DND-41 (cell line): ENCODE measurements around the gene G6PD.

Experiments used
- ATAC-seq: fragments of 200-7000 bp; cut with Tn5 transposase; 3 replicates; pipeline ENCODE4 v1.9.1; 2021; ENCODE audit warnings: low read depth; ENCODE audit not compliant: insufficient read depth
- DNase-seq: peaks from one replicate; pipeline ENCODE4 v3.0.0-alpha.2; 2020
- H2AFZ ChIP-seq: 2 replicates; pipeline ENCODE4 v1.6.0; 2012; ENCODE audit warnings: low read depth, low read length
- H3K27ac ChIP-seq: 2 replicates; pipeline ENCODE4 v1.5.1; 2012; ENCODE audit warnings: low read length, inconsistent platforms
- H3K27me3 ChIP-seq: fragments of 200-600 bp; sonication (generic); 2 replicates; pipeline ENCODE4 v1.6.0; 2012; ENCODE audit warnings: low read length, mild to moderate bottlenecking, inconsistent platforms; ENCODE audit not compliant: insufficient read depth, poor library complexity
- H3K36me3 ChIP-seq: 2 replicates; pipeline ENCODE4 v1.5.1; 2012; ENCODE audit warnings: low read length, inconsistent platforms; ENCODE audit not compliant: insufficient read depth
- H3K4me1 ChIP-seq: 2 replicates; pipeline ENCODE4 v1.5.1; 2012; ENCODE audit warnings: mild to moderate bottlenecking, low read length; ENCODE audit not compliant: insufficient read depth
- H3K4me2 ChIP-seq: 2 replicates; pipeline ENCODE4 v1.6.0; 2012; ENCODE audit warnings: mild to moderate bottlenecking, moderate library complexity, low read length, inconsistent platforms; ENCODE audit not compliant: insufficient read depth
- H3K4me3 ChIP-seq, 2 experiments: fragments of 200-600 bp in 1 of 2; shearing (Covaris generic) in 1 of 2; 2 replicates each; pipeline ENCODE4 v1.5.1; 2012 to 2016; ENCODE audit warnings: inconsistent platforms in 2 of 2, low read length in 2 of 2, mild to moderate bottlenecking in 2 of 2, low read depth in 1 of 2, moderate library complexity in 1 of 2
- H3K79me2 ChIP-seq: 2 replicates; pipeline ENCODE4 v1.6.0; 2012; ENCODE audit warnings: low read length, inconsistent platforms; ENCODE audit not compliant: insufficient read depth
- H3K9ac ChIP-seq: 2 replicates; pipeline ENCODE4 v1.6.0; 2012; ENCODE audit warnings: low read depth, mild to moderate bottlenecking, inconsistent platforms, low read length, moderate library complexity
- H3K9me3 ChIP-seq: 2 replicates; pipeline ENCODE4 v1.5.1; 2012; ENCODE audit warnings: low read length, moderate library complexity, mild to moderate bottlenecking, inconsistent platforms; ENCODE audit not compliant: insufficient read depth, severe bottlenecking
- H4K20me1 ChIP-seq: 2 replicates; pipeline ENCODE4 v1.6.0; 2012; ENCODE audit warnings: low read length; ENCODE audit not compliant: insufficient read depth
- EZH2 ChIP-seq: IDR thresholded peaks from 3 replicates; pipeline ENCODE4 v1.6.1; 2012; ENCODE audit warnings: borderline replicate concordance, low read depth, mild to moderate bottlenecking, moderate library complexity, low read length, inconsistent platforms; ENCODE audit not compliant: severe bottlenecking
- TF ChIP-seq, protein P1 (sequence below): IDR thresholded peaks from 2 replicates; pipeline ENCODE4 v1.5.1; 2012; ENCODE audit warnings: borderline replicate concordance, low read length, moderate library complexity, mild to moderate bottlenecking; ENCODE audit not compliant: poor library complexity, severe bottlenecking; ENCODE audit errors: extremely low read depth

G6PD gene

DNA sequence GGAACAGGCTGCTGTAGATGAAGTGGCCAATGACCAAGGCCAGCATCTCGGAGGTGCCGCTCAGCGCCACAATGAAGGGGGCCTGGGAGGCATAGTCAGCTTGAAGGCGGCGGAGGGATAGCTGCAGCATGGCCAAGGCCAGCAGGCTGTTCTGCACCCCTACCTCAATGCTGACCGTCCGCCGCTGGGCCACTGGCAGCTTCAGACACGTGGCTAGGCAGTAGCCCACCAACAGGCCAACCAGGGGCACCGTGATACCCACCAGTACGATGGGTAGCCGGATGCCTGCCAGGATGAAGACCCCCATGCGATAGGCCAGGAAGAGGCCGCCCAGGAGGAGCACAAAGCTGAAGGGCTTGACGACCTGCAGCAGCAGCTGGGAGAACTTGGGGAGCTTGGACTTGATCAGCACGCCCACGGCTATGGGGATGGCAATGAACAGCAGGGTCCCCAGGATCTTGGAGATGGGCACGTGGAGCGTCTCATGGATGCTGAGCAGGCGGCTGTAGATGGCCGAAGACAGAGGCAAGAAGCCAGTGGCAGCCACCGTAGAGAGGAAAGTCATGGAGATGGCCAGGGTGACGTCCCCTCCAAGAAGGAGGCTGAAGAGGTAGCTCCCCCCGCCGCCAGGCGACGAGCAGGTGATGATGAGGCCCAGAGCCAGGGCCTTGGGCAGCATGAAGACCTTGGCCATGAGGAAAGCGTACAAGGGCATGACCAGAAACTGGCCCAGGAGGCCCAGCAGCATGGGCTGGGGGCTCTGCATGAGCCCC lies 58.9 kb downstream of the G6PD start:
- H3K27ac ChIP-seq, result no peak overlapping the region
- H3K36me3 ChIP-seq, result peaks cover 21% of the 10 kb centered on the region
- H3K27me3 ChIP-seq, result no peaks in the 10 kb centered on the region
- peak overlapping the region; percentile 80 for H3K4me2 ChIP-seq
- peak overlapping the region; percentile 73; the same call in 1 of the 2 replicates for H3K9ac ChIP-seq
- H2AFZ ChIP-seq, result no peak overlapping the region
- H3K4me3 ChIP-seq, result peak overlapping the region in 1 of 2 experiments; percentile 59; a peak in 2 of 4 replicates
- peaks cover 17% of the 10 kb centered on the region for H4K20me1 ChIP-seq
- peaks cover 30% of the 10 kb centered on the region for H3K79me2 ChIP-seq
- no peak for TF ChIP-seq EZH2
- TF ChIP-seq, protein P1, sequence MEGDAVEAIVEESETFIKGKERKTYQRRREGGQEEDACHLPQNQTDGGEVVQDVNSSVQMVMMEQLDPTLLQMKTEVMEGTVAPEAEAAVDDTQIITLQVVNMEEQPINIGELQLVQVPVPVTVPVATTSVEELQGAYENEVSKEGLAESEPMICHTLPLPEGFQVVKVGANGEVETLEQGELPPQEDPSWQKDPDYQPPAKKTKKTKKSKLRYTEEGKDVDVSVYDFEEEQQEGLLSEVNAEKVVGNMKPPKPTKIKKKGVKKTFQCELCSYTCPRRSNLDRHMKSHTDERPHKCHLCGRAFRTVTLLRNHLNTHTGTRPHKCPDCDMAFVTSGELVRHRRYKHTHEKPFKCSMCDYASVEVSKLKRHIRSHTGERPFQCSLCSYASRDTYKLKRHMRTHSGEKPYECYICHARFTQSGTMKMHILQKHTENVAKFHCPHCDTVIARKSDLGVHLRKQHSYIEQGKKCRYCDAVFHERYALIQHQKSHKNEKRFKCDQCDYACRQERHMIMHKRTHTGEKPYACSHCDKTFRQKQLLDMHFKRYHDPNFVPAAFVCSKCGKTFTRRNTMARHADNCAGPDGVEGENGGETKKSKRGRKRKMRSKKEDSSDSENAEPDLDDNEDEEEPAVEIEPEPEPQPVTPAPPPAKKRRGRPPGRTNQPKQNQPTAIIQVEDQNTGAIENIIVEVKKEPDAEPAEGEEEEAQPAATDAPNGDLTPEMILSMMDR, result no peak
- no peak for DNase-seq
- H3K4me1 ChIP-seq, result peaks cover 56% of the 10 kb centered on the region
- ATAC-seq, result no peak
- no peaks in the 10 kb centered on the region for H3K9me3 ChIP-seq

GRCh38 chrX:154486396-154487207 lies 60.0 kb downstream of the G6PD start, which contains the start of gene UBL4A:
TSS of gene UBL4A (minus strand) at chrX:154486615. CDS start at chrX:154486584, 31 bp downstream.
- peak within 1 kb of the TSS; percentile 89 for H3K4me2 ChIP-seq
- H3K4me1 ChIP-seq, result peaks cover 56% of the 10 kb centered on the region
- DNase-seq (peak; percentile 64), ATAC-seq (peak; percentile 37)
- peak within 1 kb of the TSS; percentile 26 to 59 for H3K4me3 ChIP-seq
- H4K20me1 ChIP-seq, result peaks cover 17% of the 10 kb centered on the region
- H3K27ac ChIP-seq, result peak within 1 kb of the TSS; percentile 80
- peak within 1 kb of the TSS; percentile 73 for H3K9ac ChIP-seq
- no peak for TF ChIP-seq EZH2
- TF ChIP-seq, protein P1, result no peak
- peak within 1 kb of the TSS; percentile 78 for H2AFZ ChIP-seq
- H3K27me3 ChIP-seq, result no peaks in the 10 kb centered on the region
- no peaks in the 10 kb centered on the region for H3K9me3 ChIP-seq
- H3K79me2 ChIP-seq, result peaks cover 30% of the 10 kb centered on the region
- peaks cover 21% of the 10 kb centered on the region for H3K36me3 ChIP-seq

DNA sequence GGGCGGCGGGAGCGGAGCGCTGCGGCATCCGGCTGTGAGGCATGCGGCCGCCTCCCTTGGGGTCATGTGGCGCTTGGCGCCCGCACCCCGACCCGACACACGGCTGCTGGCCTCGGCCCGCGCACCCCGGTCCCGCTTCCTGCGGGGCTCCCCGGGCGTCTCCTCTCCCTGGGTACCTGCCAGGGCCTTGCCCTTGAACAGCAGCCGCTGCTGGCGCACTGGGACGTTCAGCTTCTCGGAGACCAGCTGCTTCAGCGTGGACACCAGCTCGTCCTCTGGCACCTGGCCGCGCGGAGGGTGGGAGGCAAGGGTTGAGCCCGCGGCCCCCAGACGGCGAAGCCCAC lies 60.6 kb downstream of the G6PD start:
- Histone ChIP-seq H4K20me1 (peaks cover 17% of the 10 kb centered on the region), H3K36me3 (peaks cover 21% of the 10 kb centered on the region), H3K4me1 (peaks cover 50% of the 10 kb centered on the region), H3K79me2 (peaks cover 30% of the 10 kb centered on the region), H3K9me3 (no peaks in the 10 kb centered on the region), H3K27ac (peak overlapping the region; percentile 78), H3K4me2 (peak overlapping the region; percentile 89), H3K27me3 (no peaks in the 10 kb centered on the region), H2AFZ (peak overlapping the region; percentile 43), H3K9ac (peak overlapping the region; percentile 73), H3K4me3 (peak overlapping the region; percentile 26 to 59)
- peak; percentile 17 for ATAC-seq
- DNase-seq, result peak; percentile 40
- TF ChIP-seq, protein P1, result no peak
- TF ChIP-seq EZH2, result no peak
